Suprapubic skin (tissue), 4 donors: ENCODE data around the gene CLASRP. TPM values are rescaled to one million over a fixed set of nuclear protein-coding genes. Genes with fewer than 3 reads are reported as not detected.

Experiments used
- DNase-seq, 2 donors: peaks; one replicate each; pipeline ENCODE4 v3.0.0-alpha.2; 2019; ENCODE audit warnings: low spot score in 2 of 2
- H3K27ac ChIP-seq: fragments of 200-600 bp; sonication (generic); one replicate; pipeline ENCODE4 v1.5.1; 2019
- H3K27me3 ChIP-seq: fragments of 200-600 bp; sonication (generic); one replicate; pipeline ENCODE4 v1.5.1; 2019
- H3K36me3 ChIP-seq: fragments of 200-600 bp; sonication (generic); one replicate; pipeline ENCODE4 v1.5.1; 2019
- H3K4me1 ChIP-seq: fragments of 200-600 bp; sonication (generic); one replicate; pipeline ENCODE4 v1.5.1; 2019
- H3K4me3 ChIP-seq: fragments of 200-600 bp; sonication (generic); one replicate; pipeline ENCODE4 v1.5.1; 2019; ENCODE audit warnings: mild to moderate bottlenecking
- H3K9me3 ChIP-seq: fragments of 200-600 bp; sonication (generic); one replicate; pipeline ENCODE4 v1.5.1; 2019
- CTCF ChIP-seq, 2 donors: fragments of 200-600 bp in 1 of 2; fragments of 450-650 bp in 1 of 2; sonication (generic) in 1 of 2; IDR thresholded peaks; one replicate each; pipeline ENCODE4 v1.5.1; 2016 to 2019; ENCODE audit warnings: antibody characterized with exemption in 2 of 2, mild to moderate bottlenecking in 1 of 2, moderate library complexity in 1 of 2
- EP300 ChIP-seq: sonication (generic); formaldehyde crosslinking; IDR thresholded peaks from one replicate; pipeline ENCODE4 v1.6.1; 2017; ENCODE audit warnings: antibody characterized with exemption
- POLR2A ChIP-seq, 2 donors: fragments of 450-650 bp; IDR thresholded peaks; one replicate each; pipeline ENCODE4 v1.6.1; 2017; ENCODE audit warnings: antibody characterized with exemption in 2 of 2, mild to moderate bottlenecking in 2 of 2, moderate library complexity in 2 of 2
- POLR2AphosphoS5 ChIP-seq, 3 donors: sonication (generic); formaldehyde crosslinking; IDR thresholded peaks; one replicate each; pipeline ENCODE4 v1.6.1; 2017; ENCODE audit warnings: antibody characterized with exemption in 3 of 3
- WGBS: methylation state at CpG from one replicate; pipeline ENCODE4 v1.1.5; 2018; 5-methylcytosine and 5-hydroxymethylcytosine counted together
- total RNA-seq, 4 donors: library from RNA; depleted of rRNA; stranded (reverse); fragments of >200 nt; gene quantifications; one replicate each; pipeline ENCODE4 v1.1.0, GENCODE V29; 2016

CLASRP gene
- total RNA-seq, 4 donors from 2014 or later, result 55.3 to 135 (median 84.3) TPM

GRCh38 chr19:45082170-45082569 is 43.3 kb downstream of the CLASRP start:
- TF ChIP-seq POLR2A (IDR thresholded peaks at IDR 0.05), result no peak

GRCh38 chr19:45086480-45086879 is 47.6 kb downstream of the CLASRP start:
- no peaks in the 10 kb centered on the region for H3K9me3 ChIP-seq
- H3K4me1 ChIP-seq, result peaks cover 13% of the 10 kb centered on the region
- WGBS, result 99% methylated on average over 4 of the region's 4 CpGs
- no peak overlapping the region for H3K4me3 ChIP-seq
- peaks cover 31% of the 10 kb centered on the region for H3K36me3 ChIP-seq
- H3K27me3 ChIP-seq, result no peaks in the 10 kb centered on the region
- no peak overlapping the region for H3K27ac ChIP-seq
- TF ChIP-seq CTCF (IDR thresholded peaks at IDR 0.05) (no peak), POLR2AphosphoS5 (IDR thresholded peaks at IDR 0.05) (no peak), EP300 (no peak), POLR2A (IDR thresholded peaks at IDR 0.05) (no peak)
- DNase-seq, result no peak

More at GRCh38 chr19:45082170-45082569, 43.3 kb downstream of the CLASRP start:
- Histone ChIP-seq H3K36me3 (peaks cover 17% of the 10 kb centered on the region), H3K4me3 (no peak overlapping the region), H3K4me1 (peaks cover 26% of the 10 kb centered on the region), H3K9me3 (no peaks in the 10 kb centered on the region), H3K27me3 (no peaks in the 10 kb centered on the region), H3K27ac (no peak overlapping the region)
- WGBS, result 91% methylated on average over 5 of the region's 5 CpGs
- DNase-seq, result no peak

GRCh38 chr19:45087531-45087930 is 48.7 kb downstream of the CLASRP start:
- Histone ChIP-seq H3K27me3 (no peaks in the 10 kb centered on the region), H3K4me3 (no peak overlapping the region), H3K27ac (no peak overlapping the region), H3K4me1 (peaks cover 21% of the 10 kb centered on the region), H3K36me3 (peaks cover 20% of the 10 kb centered on the region), H3K9me3 (no peaks in the 10 kb centered on the region)
- DNase-seq, result no peak
- WGBS, result 76% methylated on average over 11 of the region's 11 CpGs
- TF ChIP-seq POLR2AphosphoS5 (IDR thresholded peaks at IDR 0.05), result no peak
- TF ChIP-seq CTCF (IDR thresholded peaks at IDR 0.05), result no peak
- TF ChIP-seq POLR2A (IDR thresholded peaks at IDR 0.05), result no peak
- no peak for TF ChIP-seq EP300

- DNase-seq, result no peak
- H3K4me1 ChIP-seq, result peaks cover 37% of the 10 kb centered on the region
- H3K27me3 ChIP-seq, result no peaks in the 10 kb centered on the region
- WGBS, result 91% methylated on average over 11 of the region's 17 CpGs
- no peak for TF ChIP-seq CTCF (IDR thresholded peaks at IDR 0.05)
- no peak for TF ChIP-seq EP300
- no peak for TF ChIP-seq POLR2AphosphoS5 (IDR thresholded peaks at IDR 0.05)
- TF ChIP-seq POLR2A (IDR thresholded peaks at IDR 0.05), result no peak
- peaks cover 14% of the 10 kb centered on the region for H3K36me3 ChIP-seq
- H3K9me3 ChIP-seq, result no peaks in the 10 kb centered on the region
- H3K4me3 ChIP-seq, result no peak overlapping the region
- no peak overlapping the region for H3K27ac ChIP-seq
Measured at GRCh38 chr19:45090034-45090433, 51.2 kb downstream of the CLASRP start.

- TF ChIP-seq POLR2A (IDR thresholded peaks at IDR 0.05), result no peak
- TF ChIP-seq EP300, result no peak
- no peak for TF ChIP-seq POLR2AphosphoS5 (IDR thresholded peaks at IDR 0.05)
- no peak for TF ChIP-seq CTCF (IDR thresholded peaks at IDR 0.05)
- WGBS, result 78% methylated on average over 5 of the region's 5 CpGs
- Histone ChIP-seq H3K27me3 (no peaks in the 10 kb centered on the region), H3K4me3 (no peak overlapping the region), H3K9me3 (no peaks in the 10 kb centered on the region), H3K4me1 (peaks cover 43% of the 10 kb centered on the region), H3K36me3 (peaks cover 14% of the 10 kb centered on the region), H3K27ac (no peak overlapping the region)
- no peak for DNase-seq
Measured at GRCh38 chr19:45090606-45091005, 51.8 kb downstream of the CLASRP start.
